Measurements from ENCODE around the gene SCUBE1.

The SCUBE1 gene

DNA sequence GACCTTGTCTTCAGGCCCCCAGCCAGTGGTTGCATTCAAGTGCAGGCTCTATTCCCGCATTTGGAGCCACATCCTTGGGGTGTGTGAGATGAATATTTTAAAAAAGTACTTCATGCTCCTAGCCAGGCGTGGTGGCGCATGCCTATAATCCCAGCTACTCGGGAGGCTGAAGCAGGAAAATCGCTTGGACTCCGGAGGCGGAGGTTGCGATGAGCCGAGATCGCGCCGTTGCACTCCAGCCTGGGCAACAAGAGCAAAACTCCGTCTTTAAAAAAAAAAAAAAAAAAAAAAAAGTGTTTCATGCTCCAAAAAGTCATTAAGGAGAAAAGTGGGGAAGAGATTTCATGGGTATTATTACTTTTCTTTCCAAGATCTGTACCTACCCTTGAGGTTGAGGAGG is 18.0 kb downstream of the SCUBE1 start:
- DNase-seq = no peak

DNA sequence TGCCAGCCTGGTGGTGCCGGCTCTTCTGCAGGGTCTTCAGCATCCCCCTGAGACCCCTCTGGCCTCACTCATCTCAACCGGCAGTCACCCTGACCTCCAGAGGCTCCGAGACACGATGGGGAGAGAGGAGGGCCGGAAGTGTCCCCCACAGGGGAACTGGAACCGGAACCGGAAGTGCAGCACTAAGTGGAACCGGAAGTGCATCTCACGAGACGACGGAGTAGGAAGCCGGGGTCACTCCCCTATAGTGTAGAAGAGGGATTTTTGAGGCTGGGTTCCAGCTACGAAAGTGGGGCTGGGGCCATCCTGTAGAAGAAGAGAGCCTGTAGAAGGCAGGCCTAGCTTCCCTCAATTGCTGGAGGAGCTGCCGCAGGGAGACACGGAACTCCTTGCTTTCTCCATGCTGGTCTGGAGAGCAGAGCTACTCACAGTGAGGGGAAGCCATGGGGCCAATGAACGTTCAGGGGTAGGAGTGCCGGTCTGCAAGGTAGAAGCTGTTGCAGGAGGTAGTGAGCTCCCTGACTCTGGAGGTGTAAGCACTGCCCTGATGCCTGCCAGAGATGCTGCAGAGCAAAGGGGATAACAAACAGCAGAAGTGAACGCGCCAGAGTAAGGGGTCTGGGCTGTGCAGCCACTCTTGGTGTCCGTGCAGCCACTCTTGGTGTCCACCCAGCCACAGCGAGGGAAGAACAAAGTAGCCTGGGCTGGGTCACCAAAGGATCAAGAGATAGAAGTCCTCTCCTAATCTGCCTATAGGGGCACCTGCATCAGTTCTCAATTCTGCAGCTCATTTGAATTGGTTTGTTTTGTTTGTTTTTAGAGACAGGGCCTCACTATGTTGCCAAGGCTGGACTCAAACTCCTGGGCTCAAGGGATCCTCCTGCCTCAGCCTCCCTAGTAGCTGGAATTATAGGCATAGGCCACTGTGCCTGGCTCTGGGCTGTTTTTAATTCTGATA is 21.9 kb downstream of the SCUBE1 start:
- DNase-seq = peak; percentile 73

DNA sequence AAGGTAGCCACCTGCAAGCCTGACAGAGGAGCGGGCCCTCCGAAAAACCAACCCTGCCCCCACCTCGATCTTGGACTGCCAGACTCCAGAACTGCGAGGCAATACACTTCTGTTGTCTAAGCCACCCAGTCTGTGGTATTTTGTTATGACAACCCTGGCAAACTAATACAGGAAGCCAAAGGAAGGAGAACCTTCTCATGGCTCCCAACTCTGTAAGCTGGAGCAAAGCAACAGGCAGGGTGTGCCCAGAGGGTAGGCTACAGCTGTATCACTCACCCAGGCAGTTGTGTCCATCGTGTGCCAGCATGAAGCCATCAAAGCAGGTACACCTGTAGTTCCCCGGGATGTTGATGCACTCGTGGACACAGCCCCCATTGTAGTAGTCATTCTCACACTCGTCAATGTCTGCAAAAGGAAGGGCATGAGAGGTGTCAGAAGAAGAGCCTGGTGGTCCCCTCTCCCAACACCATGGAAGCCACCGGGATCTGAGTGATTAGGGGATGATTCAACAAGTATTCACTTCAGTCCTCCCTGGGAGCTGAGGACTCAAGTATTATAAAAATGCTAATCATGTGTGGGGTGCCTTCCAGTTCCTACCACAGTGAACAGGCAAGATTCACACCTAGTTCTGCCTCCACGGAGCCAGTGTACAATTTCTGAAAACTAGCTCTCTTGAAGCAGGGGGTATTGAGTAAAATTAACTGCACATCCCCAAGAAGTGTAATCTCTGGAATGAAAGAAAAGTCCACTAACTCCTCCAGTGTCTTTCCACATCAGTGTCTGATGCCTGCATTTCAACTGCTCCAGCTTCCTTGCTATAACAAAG is 23.3 kb downstream of the SCUBE1 start:
- peak; percentile 35 for DNase-seq

DNA sequence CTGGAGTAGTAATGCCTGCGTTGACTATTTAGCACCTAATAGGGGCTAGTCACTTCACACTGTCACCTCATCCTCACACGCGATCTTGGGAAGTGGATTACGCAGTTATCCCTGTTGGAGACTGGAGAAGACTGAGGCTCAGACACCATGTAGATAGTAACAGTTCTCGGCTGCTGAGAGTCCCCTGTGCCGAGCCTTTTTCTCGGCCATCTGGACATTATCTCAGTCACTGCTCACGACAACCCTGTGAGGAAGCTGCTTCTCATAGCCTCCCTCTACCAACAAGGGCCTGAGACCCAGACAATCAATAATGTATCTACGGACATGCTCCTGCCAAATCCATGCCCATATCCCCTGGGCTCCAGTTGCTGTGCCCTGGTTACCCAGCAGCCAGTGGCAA is 25.9 kb downstream of the SCUBE1 start:
- DNase-seq = no peak

DNA sequence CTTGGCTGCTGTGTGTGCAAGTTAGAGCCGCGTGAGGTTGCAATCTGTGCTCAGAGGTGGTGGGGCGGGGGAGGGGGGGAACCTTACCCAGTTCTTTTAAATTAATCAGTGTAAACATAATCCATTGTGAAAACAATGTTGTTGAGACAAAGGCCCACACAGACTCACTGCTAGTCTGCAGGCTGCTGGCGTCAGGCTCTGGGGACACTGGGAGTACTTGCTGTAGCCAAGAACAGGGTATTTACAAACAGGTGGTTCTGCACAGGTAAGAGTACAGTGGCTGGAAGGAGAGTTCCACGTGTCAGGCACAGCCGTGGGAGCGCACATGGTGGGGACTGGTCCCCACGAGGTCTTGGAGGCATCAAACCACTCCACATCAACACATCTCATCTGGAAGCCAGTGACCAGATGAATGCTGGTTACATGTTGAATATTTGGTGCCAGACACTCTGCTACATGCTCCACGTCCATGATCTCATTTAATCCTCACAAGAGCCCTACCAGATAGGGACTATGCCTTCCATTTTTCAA is 27.4 kb downstream of the SCUBE1 start:
- no peak for DNase-seq

DNA sequence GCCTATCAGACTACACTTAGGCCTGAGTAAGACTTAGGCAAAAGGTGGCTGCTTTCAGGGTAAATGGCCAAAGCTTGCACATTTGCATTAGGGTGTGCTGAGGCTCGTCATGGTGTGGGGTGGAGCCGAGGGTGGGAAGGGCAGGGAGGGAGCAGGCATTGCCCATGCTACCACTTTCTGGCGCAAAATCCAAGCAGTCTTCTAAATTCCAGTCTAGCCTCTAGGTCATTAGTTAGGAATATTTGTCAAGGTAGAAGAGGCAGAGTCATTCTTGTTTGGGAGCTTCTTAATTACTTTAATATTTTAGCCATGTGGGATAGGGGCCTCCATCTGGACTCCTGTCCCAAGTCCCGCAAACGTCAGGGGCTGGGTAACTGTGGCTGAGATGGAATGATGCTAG is 28.6 kb downstream of the SCUBE1 start:
- no peak for DNase-seq

DNA sequence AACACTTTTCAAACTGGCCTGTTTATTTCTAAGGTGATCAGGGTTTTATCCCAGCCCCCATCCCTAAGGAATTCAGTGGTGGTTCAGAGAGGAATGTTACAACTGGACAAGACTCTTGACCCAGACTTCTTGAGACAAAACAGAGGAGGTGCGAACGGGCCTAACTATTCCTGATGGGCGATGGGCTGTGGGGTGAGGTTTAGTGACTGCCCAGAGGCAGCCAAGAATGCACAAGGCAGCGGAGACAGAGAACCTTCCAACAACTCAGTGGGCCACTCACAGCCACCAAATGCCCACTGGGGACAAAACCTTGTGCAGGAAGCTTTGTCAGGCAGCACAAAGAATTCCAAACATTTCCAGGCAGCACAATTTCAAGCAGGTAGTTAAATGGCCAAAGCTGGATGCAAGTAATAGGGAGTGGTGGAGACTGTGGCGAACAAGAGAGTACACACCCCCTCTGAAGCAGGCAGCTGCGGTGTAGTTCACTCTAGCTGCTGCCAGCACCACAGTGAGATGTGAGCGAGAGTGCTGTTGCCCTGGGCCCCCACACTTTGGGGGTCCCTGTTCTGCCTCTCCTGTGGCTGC is 29.2 kb downstream of the SCUBE1 start:
- DNase-seq = no peak

DNA sequence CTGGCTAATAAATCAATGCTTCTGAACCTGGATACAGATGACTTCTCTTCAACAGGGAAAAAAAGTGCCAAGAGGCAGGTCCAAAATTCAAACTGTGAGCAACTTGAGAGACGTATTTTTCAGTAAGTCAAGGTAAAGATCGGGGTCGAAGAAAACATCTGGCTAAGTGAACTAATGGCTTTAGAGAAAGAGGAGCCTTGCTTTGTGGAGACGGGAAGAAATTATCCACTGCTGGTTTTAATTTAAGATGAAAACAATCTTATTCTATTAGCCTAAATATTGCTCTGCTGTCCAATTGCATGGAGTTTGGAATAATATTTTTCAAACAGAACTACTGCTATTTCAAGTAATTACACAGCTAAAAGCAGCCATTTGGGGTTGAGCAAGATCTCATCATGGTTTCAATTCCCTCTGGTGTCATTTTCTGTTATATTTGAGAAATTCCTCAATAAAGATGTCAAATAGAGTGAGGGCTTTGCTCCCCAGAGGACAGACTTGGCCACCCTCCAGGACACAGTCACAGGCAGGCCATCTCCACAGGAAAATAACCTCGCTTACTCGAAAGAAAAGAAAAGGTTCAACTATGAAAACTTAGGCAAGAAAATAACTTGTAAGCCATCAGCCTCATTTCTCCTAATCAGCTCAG is 29.8 kb downstream of the SCUBE1 start:
- DNase-seq = peak; percentile 89

DNA sequence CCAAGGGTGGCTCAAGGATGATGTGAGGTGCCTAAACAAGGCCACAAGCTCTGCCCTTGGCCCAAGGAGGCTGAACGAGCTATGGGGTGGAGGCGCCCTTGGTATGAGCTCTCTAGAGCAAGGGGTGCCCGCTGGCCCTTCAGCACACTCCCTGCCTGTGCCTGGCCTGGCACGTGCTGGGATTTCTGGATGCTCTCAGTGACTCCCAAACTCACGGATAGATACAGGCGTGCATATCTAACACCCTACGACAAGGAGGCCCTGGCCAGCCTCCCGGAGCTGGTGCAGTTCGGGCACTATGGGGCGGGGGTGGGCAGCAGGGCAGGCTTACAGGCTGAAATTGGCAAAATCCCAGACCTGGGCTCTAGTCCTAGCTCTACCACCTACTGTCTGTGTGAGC is 30.6 kb downstream of the SCUBE1 start:
- no peak for DNase-seq

DNA sequence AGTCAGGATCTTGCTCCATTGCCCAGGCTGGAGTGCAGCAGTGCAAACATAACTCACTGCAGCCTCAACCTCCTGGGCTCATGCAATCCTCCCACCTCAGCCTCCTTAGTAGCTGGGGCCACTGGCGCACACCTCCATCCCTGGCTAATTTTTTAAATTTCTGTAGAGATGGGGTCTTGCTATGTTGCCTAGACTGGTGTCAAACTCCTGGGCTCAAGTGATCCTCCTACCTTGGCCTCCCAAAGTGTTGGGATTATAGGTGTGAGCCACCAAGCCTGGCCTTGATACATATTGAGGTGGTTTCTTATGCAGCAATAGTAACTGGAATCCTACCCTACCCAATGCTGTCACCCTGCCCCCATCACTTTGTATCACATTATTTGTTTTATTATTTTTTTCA is 32.4 kb downstream of the SCUBE1 start:
- DNase-seq = no peak

DNA sequence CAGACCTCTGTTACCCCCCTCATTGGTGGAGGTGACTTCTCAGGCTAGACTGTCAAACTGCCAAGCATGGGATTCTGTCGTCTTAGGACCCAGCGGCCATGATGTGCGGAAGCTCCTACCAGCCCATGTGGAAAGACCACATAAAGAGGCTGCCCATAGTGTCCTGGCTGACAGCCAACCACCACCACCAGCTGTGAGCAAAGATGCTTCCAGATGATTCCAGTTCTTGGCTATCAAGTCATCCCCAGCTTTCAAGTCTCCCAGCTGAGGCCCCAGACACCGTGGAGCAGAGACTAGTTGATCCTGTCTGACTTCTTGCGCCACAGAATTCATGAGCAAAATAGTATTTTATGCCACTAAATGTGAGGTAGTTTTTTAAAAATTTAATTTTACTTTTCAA is 32.9 kb downstream of the SCUBE1 start:
- DNase-seq = peak; percentile 52

DNA sequence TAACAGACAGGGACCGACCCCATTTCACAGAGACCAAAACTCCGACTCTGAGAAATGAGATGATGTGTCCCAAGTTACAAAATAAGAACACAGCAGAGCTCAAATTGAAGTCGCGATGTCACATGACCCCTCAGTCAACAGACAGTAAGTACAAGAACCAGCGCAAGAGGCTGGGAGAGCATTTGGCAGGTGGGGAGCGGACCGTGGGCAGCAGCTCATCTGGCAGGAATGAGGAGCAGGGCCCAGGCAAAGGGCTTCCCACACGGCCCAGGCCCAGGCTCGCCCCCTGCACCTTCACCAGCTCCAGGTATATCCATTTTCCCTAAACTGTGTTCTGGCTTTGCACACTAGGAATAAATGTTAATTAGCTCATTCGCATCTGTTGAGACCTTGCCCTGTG is 34.3 kb downstream of the SCUBE1 start:
- DNase-seq = no peak

DNA sequence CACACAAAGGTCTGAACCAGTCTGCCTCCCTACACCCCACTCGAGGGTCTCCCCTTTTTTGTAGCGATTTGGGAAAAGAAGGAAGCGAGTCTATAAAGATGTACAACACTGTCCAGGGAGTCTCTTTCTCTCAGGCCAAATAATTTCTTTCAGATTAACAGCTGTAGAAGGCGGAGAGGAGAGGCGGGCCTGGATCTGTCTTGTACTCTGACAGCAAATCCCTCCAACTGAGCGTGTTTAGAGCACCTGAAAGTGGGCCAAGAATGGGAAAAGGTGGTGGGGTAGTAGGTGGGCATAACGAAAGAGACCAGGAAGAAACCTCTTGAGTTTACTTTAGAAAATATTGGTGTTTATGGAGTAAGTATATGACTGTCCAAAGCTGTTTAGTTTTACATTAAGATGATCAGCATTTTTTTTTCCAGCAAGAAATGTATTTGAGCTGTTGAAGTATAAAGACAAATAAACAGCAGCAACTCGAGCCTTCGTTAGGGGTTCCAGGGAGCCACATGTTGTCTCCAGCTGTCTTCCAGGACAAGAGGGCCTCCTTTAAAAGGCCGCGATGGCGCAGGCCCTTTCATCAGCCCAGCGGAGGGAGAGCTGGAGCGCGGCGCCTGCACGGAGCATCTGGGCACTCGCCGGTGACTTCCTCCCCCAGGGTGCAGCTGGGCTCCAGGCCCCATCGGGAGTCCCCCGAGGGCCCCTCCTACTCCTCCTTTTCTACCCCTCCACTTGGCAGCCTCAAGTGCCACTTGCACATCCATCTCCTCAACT is 34.9 kb downstream of the SCUBE1 start:
- DNase-seq = peak; percentile 53

DNA sequence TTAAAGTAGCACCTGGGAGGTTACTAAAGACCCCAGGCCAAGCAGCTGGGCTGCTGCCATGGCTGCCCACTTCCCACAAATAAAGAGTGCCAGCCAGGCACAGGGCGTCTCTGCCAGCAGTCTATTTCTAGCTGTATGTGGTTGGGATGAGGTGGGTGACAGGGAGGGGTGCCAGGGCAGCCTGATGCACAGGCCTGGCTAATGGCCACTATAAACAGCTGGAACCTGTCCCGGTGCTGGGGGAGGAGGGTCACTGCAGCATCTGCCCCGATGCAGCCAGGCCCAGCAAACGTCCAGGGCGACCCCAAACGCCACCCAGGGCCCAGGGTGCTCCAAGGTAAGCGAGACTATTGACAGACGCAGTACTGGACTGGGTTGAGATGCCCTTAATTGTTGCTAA is 37.4 kb downstream of the SCUBE1 start:
- DNase-seq = no peak

DNA sequence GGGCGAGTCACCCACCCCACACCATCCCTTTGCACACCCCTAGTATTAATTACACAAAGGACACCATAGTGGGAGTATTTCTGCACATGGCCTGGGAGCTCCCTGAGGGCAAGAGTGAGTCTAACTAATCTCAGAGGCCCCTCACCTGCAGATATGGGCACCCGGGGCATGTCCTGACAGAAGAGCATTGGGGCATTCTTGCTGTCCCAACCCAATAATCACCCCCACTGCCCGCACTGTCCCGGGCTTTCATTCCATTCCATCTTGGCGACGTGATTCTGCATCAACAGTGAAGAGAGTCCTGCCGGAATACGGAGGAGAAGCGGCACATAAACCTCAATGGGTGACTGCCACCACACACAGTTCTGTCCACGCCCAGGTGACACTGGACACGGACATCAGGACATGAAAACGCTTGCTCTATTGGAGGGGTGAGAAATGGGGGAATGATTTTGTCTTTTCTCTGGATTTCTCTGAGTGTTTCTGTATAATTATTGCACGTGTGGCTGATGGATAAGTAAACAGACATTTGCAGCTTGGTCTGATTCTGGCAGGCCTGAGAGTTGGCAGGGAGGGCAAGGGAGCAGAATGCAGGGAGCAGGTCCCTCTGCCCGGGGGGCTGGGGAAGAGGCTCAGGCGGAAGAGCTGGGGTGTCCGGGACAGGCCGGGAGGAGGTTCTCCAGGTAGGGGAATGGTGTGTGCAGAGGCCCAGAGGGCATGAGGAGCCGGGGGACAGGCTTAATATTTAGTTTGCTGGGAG is 38.2 kb downstream of the SCUBE1 start:
- DNase-seq = no peak

DNA sequence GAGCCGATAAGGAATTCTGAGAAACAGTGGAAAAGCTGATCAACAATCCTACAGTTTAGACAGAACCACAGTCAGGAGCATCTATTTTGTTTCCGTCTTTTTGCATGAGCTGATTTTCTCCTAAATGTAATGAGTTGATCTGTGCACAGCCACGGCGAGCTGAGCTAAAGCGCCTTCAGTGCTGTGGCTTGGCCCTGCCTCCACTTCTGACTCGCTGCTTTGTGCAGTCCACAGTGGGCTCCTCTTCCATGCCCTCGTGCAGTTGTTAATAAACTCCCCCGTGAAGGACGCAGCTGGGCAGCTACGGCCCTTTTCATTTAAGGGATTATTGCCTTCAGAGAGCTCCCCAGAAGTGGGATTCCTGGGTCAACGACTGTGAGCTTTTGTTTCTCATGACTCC is 39.4 kb downstream of the SCUBE1 start:
- DNase-seq = no peak

DNA sequence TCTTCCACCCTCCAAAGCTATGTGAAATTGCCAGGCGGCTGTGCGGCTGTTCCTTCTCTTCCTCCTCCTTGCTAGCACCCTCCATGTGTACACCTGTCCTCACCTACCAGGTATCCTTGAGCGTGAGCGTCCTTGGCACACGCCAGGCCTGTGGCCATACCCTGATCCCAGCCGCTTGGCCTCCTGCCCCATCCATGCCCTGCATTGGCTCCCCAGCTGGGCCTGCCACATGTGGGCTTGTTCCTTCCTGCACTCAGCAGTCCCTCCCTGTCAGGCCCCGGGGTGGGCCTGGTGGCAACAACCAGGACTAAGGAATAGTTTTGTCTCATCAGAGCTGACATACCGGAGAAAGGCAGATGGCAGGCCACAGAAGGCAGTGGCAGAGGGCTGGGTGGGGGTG is 40.0 kb downstream of the SCUBE1 start:
- no peak for DNase-seq

DNA sequence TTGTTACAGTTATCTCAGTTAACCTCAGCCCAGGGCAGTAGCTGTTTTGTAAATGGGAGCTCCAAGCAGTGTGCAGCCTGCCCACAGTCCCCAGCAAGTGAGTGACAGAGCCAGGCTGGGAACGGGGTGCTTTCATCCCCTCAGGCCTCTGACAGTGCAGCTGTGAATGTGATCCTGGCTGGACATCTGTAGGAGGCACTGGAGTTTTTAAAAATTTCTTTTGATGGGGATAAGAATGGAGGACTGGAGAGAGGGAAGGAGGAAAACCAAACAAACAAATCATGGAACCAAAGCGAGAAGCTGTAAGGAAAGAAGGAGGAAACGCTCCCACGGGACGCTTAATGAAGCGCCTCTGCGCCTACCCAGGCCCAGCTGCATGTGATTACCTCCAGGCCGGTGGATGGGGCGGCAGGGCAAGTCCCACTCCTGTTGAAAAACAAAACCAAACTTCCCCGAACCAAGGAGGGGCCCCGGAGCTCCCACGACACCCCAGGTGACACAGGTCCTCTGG is 40.6 kb downstream of the SCUBE1 start:
- DNase-seq = no peak

DNA sequence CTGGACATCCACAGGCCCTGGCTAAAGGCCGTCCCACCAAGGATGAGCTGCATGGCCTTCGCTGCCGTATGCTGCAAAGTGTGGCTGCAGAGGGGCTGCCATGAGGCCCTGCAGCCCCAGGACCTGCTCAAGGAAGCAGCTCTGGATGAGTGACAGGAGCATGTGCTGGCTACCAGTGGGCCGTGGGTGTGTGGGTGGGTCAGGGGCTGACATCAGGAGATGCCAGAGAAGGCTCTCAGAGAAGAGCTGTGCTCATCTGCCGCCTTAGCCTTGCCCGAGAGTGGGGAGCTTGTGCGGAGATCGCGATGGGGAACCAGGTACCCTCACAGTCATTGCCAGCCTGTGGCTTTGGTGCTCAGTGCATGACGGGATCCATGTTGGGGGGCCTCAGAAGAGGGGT is 41.3 kb downstream of the SCUBE1 start:
- no peak for DNase-seq

DNA sequence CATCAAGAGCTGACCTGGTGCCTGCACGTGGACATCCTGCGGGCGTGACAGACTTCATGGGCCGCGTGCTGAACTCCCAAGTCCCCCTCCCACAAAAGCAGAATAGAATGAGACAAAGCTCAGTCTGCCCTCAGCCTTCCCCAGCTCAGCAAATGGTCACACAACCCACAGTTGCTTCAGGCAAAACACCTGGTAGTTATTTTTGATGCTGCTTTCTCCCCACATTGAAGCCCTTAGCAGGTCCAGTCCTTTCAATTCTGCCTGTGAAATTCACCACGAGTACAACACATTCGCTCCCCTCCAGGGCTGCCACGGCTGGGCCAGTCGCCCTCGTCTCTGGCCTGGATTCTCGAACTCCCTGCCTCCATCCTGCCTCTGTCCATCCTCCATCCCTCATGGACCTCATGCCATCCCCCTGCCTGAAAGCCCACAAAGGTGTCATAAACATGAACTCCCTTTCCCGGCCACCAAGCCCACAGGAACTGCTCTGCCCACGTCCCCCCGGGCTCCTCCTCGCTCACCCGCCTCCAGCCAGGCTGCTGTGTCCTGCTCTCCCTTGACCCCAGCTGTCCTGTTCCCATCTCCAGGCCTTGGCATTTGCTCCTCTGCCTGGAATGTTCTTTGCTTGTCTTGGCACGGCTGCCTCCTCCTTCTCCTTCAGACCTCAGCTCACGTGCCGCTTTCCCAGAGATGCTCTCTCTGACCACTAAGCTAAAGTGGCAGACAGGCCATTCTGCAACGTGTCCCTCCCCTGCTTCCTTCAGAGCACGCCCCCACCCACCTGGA is 42.1 kb downstream of the SCUBE1 start:
- DNase-seq = no peak

Measured in MV-4-11 (cell line).